Measurements from ENCODE around the gene TTLL4. TPM values are rescaled to one million over a fixed set of nuclear protein-coding genes. Genes with fewer than 3 reads are reported as not detected.

Gene TTLL4
- total RNA-seq, 1 donor from 2014 or later: 5.5 TPM

DNA sequence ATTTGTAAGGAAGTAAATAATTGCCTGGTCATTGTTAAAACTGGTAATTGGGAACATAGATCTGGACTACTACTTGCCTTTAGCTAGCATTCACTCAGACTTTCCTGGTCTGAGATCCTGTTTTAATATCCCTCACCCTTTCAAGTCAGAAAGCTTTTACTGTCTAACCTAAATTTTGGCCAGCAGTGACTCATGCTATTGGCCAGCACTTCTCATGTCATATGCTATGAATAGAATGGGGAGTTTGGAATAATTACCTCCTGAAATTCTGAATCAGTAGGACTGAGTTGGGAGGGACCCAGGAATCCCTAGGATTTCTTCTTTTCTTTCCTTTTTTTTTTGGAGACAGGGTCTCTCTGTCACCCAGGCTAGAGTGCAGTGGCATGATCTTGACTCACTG lies 19.4 kb upstream of the TTLL4 start:
- DNase-seq (ENCODE audit: low read depth): no peak
- H3K36me3 ChIP-seq (ENCODE audit: control insufficient read depth, insufficient read depth, low read length): peaks cover 2% of the 10 kb centered on the region
- TF ChIP-seq, protein P1, sequence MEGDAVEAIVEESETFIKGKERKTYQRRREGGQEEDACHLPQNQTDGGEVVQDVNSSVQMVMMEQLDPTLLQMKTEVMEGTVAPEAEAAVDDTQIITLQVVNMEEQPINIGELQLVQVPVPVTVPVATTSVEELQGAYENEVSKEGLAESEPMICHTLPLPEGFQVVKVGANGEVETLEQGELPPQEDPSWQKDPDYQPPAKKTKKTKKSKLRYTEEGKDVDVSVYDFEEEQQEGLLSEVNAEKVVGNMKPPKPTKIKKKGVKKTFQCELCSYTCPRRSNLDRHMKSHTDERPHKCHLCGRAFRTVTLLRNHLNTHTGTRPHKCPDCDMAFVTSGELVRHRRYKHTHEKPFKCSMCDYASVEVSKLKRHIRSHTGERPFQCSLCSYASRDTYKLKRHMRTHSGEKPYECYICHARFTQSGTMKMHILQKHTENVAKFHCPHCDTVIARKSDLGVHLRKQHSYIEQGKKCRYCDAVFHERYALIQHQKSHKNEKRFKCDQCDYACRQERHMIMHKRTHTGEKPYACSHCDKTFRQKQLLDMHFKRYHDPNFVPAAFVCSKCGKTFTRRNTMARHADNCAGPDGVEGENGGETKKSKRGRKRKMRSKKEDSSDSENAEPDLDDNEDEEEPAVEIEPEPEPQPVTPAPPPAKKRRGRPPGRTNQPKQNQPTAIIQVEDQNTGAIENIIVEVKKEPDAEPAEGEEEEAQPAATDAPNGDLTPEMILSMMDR (IDR thresholded peaks at IDR 0.05; ENCODE audit: insufficient read depth, low read length, severe bottlenecking): no peak
- H3K4me3 ChIP-seq (ENCODE audit: low read depth, low read length): no peak overlapping the region
- no peak for FAIRE-seq
- no peaks in the 10 kb centered on the region for H3K27me3 ChIP-seq (ENCODE audit: control insufficient read depth, insufficient read depth, low read length)

DNA sequence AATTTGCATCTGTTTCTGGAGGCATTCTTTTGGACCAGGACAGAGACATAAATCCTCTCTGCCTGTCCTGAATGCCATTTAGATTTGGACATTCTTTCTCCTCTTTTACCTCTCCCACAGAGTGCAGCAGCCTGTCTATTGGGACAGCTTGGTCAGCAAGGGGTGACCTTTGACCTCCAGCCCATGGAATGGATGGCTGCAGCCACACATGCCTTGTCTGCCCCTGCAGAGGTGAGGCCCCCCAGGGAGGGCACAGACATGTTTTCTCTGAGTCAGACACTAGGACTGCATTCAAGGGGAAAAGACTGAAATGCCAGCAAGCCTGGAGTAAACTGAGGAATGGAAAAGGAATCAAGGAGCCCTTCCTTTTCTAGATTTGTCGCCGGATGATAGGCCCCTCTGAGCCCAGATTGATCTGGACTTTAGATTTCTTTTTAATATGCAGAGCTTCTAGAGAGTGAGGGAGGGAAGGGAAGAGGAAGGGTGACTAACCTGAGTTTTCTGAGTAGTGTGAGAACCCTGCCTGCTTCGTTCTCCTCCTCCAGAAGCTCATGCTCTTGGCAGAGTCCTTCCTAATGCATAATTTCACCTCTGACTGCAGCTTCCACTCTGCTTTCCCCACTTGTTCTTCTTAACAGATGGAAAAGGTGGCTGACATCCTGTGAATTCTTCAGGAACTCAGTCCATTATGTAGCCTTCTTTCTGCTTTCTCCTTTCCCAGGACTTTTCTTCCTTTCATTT lies 16.1 kb upstream of the TTLL4 start:
- DNase-seq (ENCODE audit: low read depth) (no peak), FAIRE-seq (no peak)
- Histone ChIP-seq H3K4me3 (ENCODE audit: low read depth, low read length) (no peak overlapping the region), H3K27me3 (ENCODE audit: control insufficient read depth, insufficient read depth, low read length) (no peaks in the 10 kb centered on the region), H3K36me3 (ENCODE audit: control insufficient read depth, insufficient read depth, low read length) (peaks cover 11% of the 10 kb centered on the region)
- TF ChIP-seq, protein P1 (IDR thresholded peaks at IDR 0.05; ENCODE audit: insufficient read depth, low read length, severe bottlenecking): no peak

DNA sequence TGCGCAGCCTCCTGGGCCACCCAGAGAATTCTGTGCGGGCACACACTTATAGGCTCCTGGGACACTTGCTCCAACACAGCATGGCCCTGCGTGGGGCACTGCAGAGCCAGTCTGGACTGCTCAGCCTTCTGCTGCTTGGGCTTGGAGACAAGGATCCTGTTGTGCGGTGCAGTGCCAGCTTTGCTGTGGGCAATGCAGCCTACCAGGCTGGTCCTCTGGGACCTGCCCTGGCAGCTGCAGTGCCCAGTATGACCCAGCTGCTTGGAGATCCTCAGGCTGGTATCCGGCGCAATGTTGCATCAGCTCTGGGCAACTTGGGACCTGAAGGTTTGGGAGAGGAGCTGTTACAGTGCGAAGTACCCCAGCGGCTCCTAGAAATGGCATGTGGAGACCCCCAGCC lies 11.8 kb upstream of the TTLL4 start:
- Histone ChIP-seq H3K36me3 (ENCODE audit: control insufficient read depth, insufficient read depth, low read length) (peaks cover 10% of the 10 kb centered on the region), H3K4me3 (ENCODE audit: low read depth, low read length) (no peak overlapping the region), H3K27me3 (ENCODE audit: control insufficient read depth, insufficient read depth, low read length) (no peaks in the 10 kb centered on the region)
- TF ChIP-seq, protein P1 (IDR thresholded peaks at IDR 0.05; ENCODE audit: insufficient read depth, low read length, severe bottlenecking): no peak
- DNase-seq (ENCODE audit: low read depth): no peak
- FAIRE-seq: no peak

DNA sequence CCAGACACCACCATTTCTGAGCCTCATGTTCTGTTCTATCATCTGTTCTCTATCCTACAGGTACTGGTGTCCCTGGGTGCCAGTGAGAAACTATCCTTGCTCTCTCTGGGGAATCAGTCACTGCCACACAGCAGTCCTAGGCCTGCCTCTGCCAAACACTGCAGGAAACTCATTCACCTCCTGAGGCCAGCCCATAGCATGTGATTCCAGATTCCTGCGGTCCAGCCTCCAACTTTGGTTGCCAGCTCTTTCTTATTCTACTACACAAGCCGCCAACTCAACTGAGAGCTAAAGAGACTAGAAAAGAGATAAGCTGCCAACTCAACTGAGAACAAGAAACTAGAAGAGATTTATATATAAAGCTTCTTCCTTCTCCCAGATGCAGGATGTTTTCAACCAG lies 8.8 kb upstream of the TTLL4 start:
- H3K36me3 ChIP-seq (ENCODE audit: control insufficient read depth, insufficient read depth, low read length): peaks cover 7% of the 10 kb centered on the region
- H3K27me3 ChIP-seq (ENCODE audit: control insufficient read depth, insufficient read depth, low read length): no peaks in the 10 kb centered on the region
- DNase-seq (ENCODE audit: low read depth): no peak
- TF ChIP-seq, protein P1 (IDR thresholded peaks at IDR 0.05; ENCODE audit: insufficient read depth, low read length, severe bottlenecking): no peak
- no peak for FAIRE-seq
- no peak overlapping the region for H3K4me3 ChIP-seq (ENCODE audit: low read depth, low read length)

DNA sequence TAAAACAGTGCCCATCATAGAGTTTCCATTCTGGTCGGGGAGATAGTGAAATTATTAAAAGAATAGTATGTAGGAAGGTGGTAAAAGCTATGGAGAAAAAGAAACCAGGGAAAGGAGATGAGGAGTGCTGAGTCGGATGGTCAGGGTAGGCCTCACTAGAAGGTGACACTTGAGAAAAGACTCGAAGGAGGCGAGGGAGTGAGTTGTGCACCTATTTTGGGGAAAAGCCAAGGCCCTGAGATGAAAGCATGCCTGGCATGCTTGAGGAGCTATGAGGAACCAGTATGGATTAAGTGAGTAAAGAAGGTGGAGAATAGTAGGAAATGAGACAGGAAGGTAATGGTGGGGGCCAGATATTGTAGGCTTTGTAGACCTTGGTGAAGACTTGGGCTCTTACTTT lies 7.3 kb upstream of the TTLL4 start:
- no peak for FAIRE-seq
- TF ChIP-seq, protein P1 (IDR thresholded peaks at IDR 0.05; ENCODE audit: insufficient read depth, low read length, severe bottlenecking): no peak

DNA sequence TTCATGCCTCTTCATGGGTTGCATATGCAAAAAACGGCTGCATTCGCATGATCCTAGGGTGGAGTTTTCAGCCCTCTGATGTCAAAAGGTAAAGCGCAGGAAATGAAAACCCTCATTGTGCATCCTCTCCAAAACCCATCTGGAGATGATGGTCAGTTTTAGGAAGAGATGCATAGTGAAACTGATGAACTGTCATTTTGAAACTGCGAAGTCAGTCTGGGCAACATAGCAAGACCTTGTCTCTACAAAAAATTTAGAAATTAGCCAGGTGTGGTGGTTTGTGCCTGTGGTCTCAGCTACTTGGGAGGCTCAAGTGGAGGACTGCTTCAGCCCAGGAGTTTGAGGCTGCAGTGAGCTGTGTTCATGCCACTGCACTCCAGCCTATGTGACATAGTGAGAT lies 2.5 kb upstream of the TTLL4 start:
- DNase-seq (ENCODE audit: low read depth) (no peak), FAIRE-seq (no peak)
- Histone ChIP-seq H3K36me3 (ENCODE audit: control insufficient read depth, insufficient read depth, low read length) (no peaks in the 10 kb centered on the region), H3K27me3 (ENCODE audit: control insufficient read depth, insufficient read depth, low read length) (no peaks in the 10 kb centered on the region), H3K4me3 (ENCODE audit: low read depth, low read length) (no peak overlapping the region)
- TF ChIP-seq, protein P1 (IDR thresholded peaks at IDR 0.05; ENCODE audit: insufficient read depth, low read length, severe bottlenecking): no peak

More for the DNA sequence above, 7.3 kb upstream of the TTLL4 start:
- no peak overlapping the region for H3K4me3 ChIP-seq (ENCODE audit: low read depth, low read length)
- H3K36me3 ChIP-seq (ENCODE audit: control insufficient read depth, insufficient read depth, low read length): peaks cover 3% of the 10 kb centered on the region
- H3K27me3 ChIP-seq (ENCODE audit: control insufficient read depth, insufficient read depth, low read length): no peaks in the 10 kb centered on the region
- DNase-seq (ENCODE audit: low read depth): no peak

Data from bronchial epithelial cell (primary cell).